H1 (cell line): ENCODE results near the gene CDC42BPB. TPM values are rescaled to one million over a fixed set of nuclear protein-coding genes. Genes with fewer than 3 reads are reported as not detected.

Experiments used
- CTCF ChIA-PET: fragments of 300-600 bp; sonication (Branson Sonifier 250); formaldehyde crosslinking; loops from one replicate; lab custom pipeline; 2021; ENCODE audit not compliant: partially characterized antibody; lab: Charles Lee
- POLR2A ChIA-PET: fragments of 300-600 bp; sonication (Branson Sonifier 250); formaldehyde crosslinking; loops from one replicate; lab custom pipeline; 2021; ENCODE audit warnings: inconsistent platforms; ENCODE audit not compliant: partially characterized antibody; lab: Charles Lee
- DNase-seq, 2 experiments: peaks; one replicate each; pipeline versions ENCODE4 v3.0.0 to v3.0.0-alpha.2; 2010 to 2022; ENCODE audit warnings: low spot score in 2 of 2, low read depth in 1 of 2, mixed read lengths in 1 of 2
- FAIRE-seq: peaks from 2 replicates; lab custom pipeline; 2011; peaks lifted over from hg19 to GRCh38; lab: Jason Lieb, UNC
- H2AFZ ChIP-seq: 2 replicates; pipeline ENCODE4 v1.8.1; 2012; ENCODE audit warnings: low read length, inconsistent platforms
- H2AK5ac ChIP-seq: 2 replicates; pipeline ENCODE4 v1.6.1; 2013; ENCODE audit warnings: low read depth, low read length
- H2BK120ac ChIP-seq: replicated peaks from 2 replicates; pipeline ENCODE3; 2013; ENCODE audit warnings: low read depth, low read length, inconsistent platforms
- H2BK12ac ChIP-seq: 2 replicates; pipeline ENCODE4 v1.6.1; 2013; ENCODE audit warnings: low read depth, low read length
- H2BK15ac ChIP-seq: 2 replicates; pipeline ENCODE4 v1.6.1; 2013; ENCODE audit warnings: low read length
- H2BK20ac ChIP-seq: 2 replicates; pipeline ENCODE4 v1.6.1; 2013; ENCODE audit warnings: low read length
- H2BK5ac ChIP-seq: 2 replicates; pipeline ENCODE4 v1.6.1; 2013; ENCODE audit warnings: low read depth, low read length
- H3K14ac ChIP-seq: 2 replicates; pipeline ENCODE4 v1.6.1; 2013; ENCODE audit warnings: inconsistent platforms; ENCODE audit not compliant: insufficient read length
- H3K18ac ChIP-seq: 2 replicates; pipeline ENCODE4 v1.6.1; 2013; ENCODE audit warnings: low read length; ENCODE audit errors: extremely low read depth
- H3K23ac ChIP-seq: 2 replicates; pipeline ENCODE4 v1.6.1; 2013; ENCODE audit warnings: inconsistent platforms; ENCODE audit not compliant: insufficient read length
- H3K23me2 ChIP-seq: 2 replicates; pipeline ENCODE4 v1.6.1; 2013; ENCODE audit warnings: low read depth, low read length
- H3K27ac ChIP-seq: 2 replicates; pipeline ENCODE4 v1.6.1; 2011; ENCODE audit warnings: low read depth, low read length, inconsistent platforms
- H3K27me3 ChIP-seq, 4 experiments: replicated peaks in 1 of 4; 1 replicate in 1 of 4; 2 replicates in 3 of 4; pipeline versions ENCODE4 v1.6.1 to v1.8.1; 2011 to 2013; ENCODE audit warnings: low read length in 3 of 4, mild to moderate bottlenecking in 3 of 4, inconsistent platforms in 2 of 4, mixed read lengths in 2 of 4, moderate library complexity in 1 of 4; ENCODE audit not compliant: control insufficient read depth in 3 of 4, insufficient read depth in 3 of 4; ENCODE audit errors: extremely low read depth in 1 of 4
- H3K36me3 ChIP-seq, 4 experiments: 2 replicates each; pipeline versions ENCODE4 v1.6.1 to v1.8.1; 2011 to 2013; ENCODE audit warnings: mild to moderate bottlenecking in 4 of 4, low read length in 3 of 4, moderate library complexity in 2 of 4, control low read depth in 1 of 4, inconsistent platforms in 1 of 4; ENCODE audit not compliant: insufficient read depth in 4 of 4, control insufficient read depth in 2 of 4
- H3K4ac ChIP-seq: replicated peaks from 2 replicates; pipeline ENCODE3; 2013; ENCODE audit warnings: low read length, low read depth, mixed read lengths, inconsistent platforms; ENCODE audit not compliant: insufficient read length
- H3K4me1 ChIP-seq, 4 experiments: replicated peaks in 1 of 4; 1 replicate in 1 of 4; 2 replicates in 3 of 4; pipeline versions ENCODE4 v1.6.1 to v1.8.1; 2011 to 2013; ENCODE audit warnings: low read length in 3 of 4, inconsistent platforms in 2 of 4, mixed read lengths in 1 of 4; ENCODE audit not compliant: insufficient read depth in 4 of 4, control insufficient read depth in 3 of 4
- H3K4me2 ChIP-seq, 2 experiments: 2 replicates each; pipeline versions ENCODE4 v1.6.1 to v1.8.1; 2011 to 2013; ENCODE audit warnings: low read depth in 2 of 2, low read length in 2 of 2, control low read depth in 1 of 2, inconsistent platforms in 1 of 2, mild to moderate bottlenecking in 1 of 2; ENCODE audit not compliant: insufficient read depth in 1 of 2
- H3K4me3 ChIP-seq, 4 experiments: fragments of 200-600, 300-600 bp in 1 of 4; sonication (generic), shearing (Covaris generic), sonication (Bioruptor Twin) in 1 of 4; 2 replicates each; pipeline versions ENCODE4 v1.5.1 to v1.8.1; 2011 to 2016; ENCODE audit warnings: low read length in 4 of 4, low read depth in 3 of 4, control low read depth in 2 of 4, inconsistent platforms in 2 of 4, mild to moderate bottlenecking in 2 of 4, mixed read lengths in 1 of 4, moderate library complexity in 1 of 4; ENCODE audit not compliant: insufficient read depth in 2 of 4; ENCODE audit errors: extremely low read depth in 1 of 4
- H3K56ac ChIP-seq: replicated peaks from 2 replicates; pipeline ENCODE3; 2013; ENCODE audit warnings: low read depth, mild to moderate bottlenecking, mixed read lengths, low read length, inconsistent platforms; ENCODE audit not compliant: insufficient read length
- H3K79me1 ChIP-seq: 2 replicates; pipeline ENCODE4 v1.6.1; 2013; ENCODE audit warnings: low read depth, low read length, control low read depth
- H3K79me2 ChIP-seq, 2 experiments: 2 replicates each; pipeline versions ENCODE4 v1.6.1 to v1.8.1; 2012 to 2013; ENCODE audit warnings: low read length in 2 of 2, mild to moderate bottlenecking in 2 of 2, inconsistent platforms in 1 of 2; ENCODE audit not compliant: insufficient read depth in 2 of 2, control insufficient read depth in 1 of 2
- H3K9ac ChIP-seq, 4 experiments: replicated peaks in 1 of 4; 1 replicate in 1 of 4; 2 replicates in 3 of 4; pipeline versions ENCODE4 v1.6.1 to v1.8.1; 2011 to 2013; ENCODE audit warnings: low read depth in 3 of 4, low read length in 3 of 4, control low read depth in 2 of 4, mild to moderate bottlenecking in 2 of 4, moderate library complexity in 2 of 4, inconsistent platforms in 1 of 4; ENCODE audit errors: extremely low read depth in 1 of 4
- H3K9me3 ChIP-seq, 2 experiments: 2 replicates each; pipeline versions ENCODE4 v1.6.1 to v1.8.1; 2012 to 2013; ENCODE audit warnings: mild to moderate bottlenecking in 2 of 2, moderate library complexity in 2 of 2, control low read depth in 1 of 2, inconsistent platforms in 1 of 2, low read depth in 1 of 2, low read length in 1 of 2, mixed read lengths in 1 of 2; ENCODE audit not compliant: insufficient read depth in 2 of 2
- H4K20me1 ChIP-seq, 2 experiments: replicated peaks in 1 of 2; 2 replicates each; pipeline versions ENCODE3 to v1.8.1; 2011 to 2013; ENCODE audit warnings: inconsistent platforms in 2 of 2, low read length in 2 of 2, mild to moderate bottlenecking in 1 of 2; ENCODE audit not compliant: insufficient read depth in 2 of 2, control insufficient read depth in 1 of 2
- H4K5ac ChIP-seq: 2 replicates; pipeline ENCODE4 v1.6.1; 2013; ENCODE audit warnings: low read length, low read depth, mixed read lengths, inconsistent platforms; ENCODE audit not compliant: insufficient read length
- H4K8ac ChIP-seq: 2 replicates; pipeline ENCODE4 v1.8.0; 2013; ENCODE audit warnings: mild to moderate bottlenecking, moderate library complexity, low read length, inconsistent platforms; ENCODE audit not compliant: insufficient read depth; ENCODE audit errors: extremely low read depth
- H4K91ac ChIP-seq: replicated peaks from 2 replicates; pipeline ENCODE3; 2013; ENCODE audit warnings: low read length, mixed read lengths, inconsistent platforms; ENCODE audit not compliant: insufficient read length
- CBX5 ChIP-seq: fragments of 300-800, 300-1000 bp; sonication (generic); IDR thresholded peaks from 2 replicates; pipeline ENCODE4 v1.7.1; 2016; ENCODE audit warnings: antibody characterized with exemption, low read length, low read depth
- CEBPB ChIP-seq: IDR thresholded peaks from 2 replicates; pipeline ENCODE4 v1.6.1; 2012; ENCODE audit warnings: low read depth, low read length
- CHD1 ChIP-seq: IDR thresholded peaks from 2 replicates; pipeline ENCODE4 v1.6.1; 2012; ENCODE audit warnings: low read depth, low read length, improper control_type of control experiment
- CHD2 ChIP-seq: IDR thresholded peaks from 2 replicates; pipeline ENCODE4 v1.6.1; 2012; ENCODE audit warnings: low read length, improper control_type of control experiment
- POU5F1 ChIP-seq: IDR thresholded peaks from 2 replicates; pipeline ENCODE4 v1.6.1; 2011; ENCODE audit warnings: low read depth, mild to moderate bottlenecking, low read length, moderate library complexity
- RXRA ChIP-seq: IDR thresholded peaks from 2 replicates; pipeline ENCODE4 v1.6.1; 2011; ENCODE audit warnings: low read depth, mild to moderate bottlenecking, low read length, moderate library complexity; ENCODE audit not compliant: insufficient read depth
- SAP30 ChIP-seq: fragments of 300-600 bp; sonication (generic); IDR thresholded peaks from 2 replicates; pipeline ENCODE4 v1.7.1; 2012; ENCODE audit warnings: low read length, moderate library complexity, mild to moderate bottlenecking, inconsistent platforms; ENCODE audit not compliant: insufficient read depth, insufficient replicate concordance
- TBP ChIP-seq: IDR thresholded peaks from 2 replicates; pipeline ENCODE4 v1.6.1; 2011; ENCODE audit warnings: low read depth, low read length, improper control_type of control experiment
- YY1 ChIP-seq: IDR thresholded peaks from 2 replicates; pipeline ENCODE4 v1.6.1; 2011; ENCODE audit warnings: low read depth, mild to moderate bottlenecking, low read length
- WGBS, 2 experiments: shearing (Covaris generic) in 1 of 2; methylation state at CpG; one replicate each; pipeline versions ENCODE4 v1.1.6 to v1.1.7; 2013 to 2015; ENCODE audit warnings: low lambda C conversion rate in 2 of 2, mixed read lengths in 2 of 2, inconsistent platforms in 1 of 2, low coverage in 1 of 2, missing lambda C conversion rate in 1 of 2; ENCODE audit not compliant: insufficient replicate concordance in 2 of 2, insufficient coverage in 1 of 2, insufficient read length in 1 of 2; ENCODE audit errors: extremely low coverage in 1 of 2, missing lambda C conversion rate in 1 of 2; 5-methylcytosine and 5-hydroxymethylcytosine counted together
- polyA plus RNA-seq, 7 experiments: library from polyadenylated mRNA; depleted of rRNA in 3 of 7; stranded (reverse) in 5 of 7; unstranded in 2 of 7; fragments of >200 nt in 5 of 7; fragments of 200-250 nt in 2 of 7; gene quantifications; 1 replicate in 5 of 7; 2 replicates in 1 of 7; 4 replicates in 1 of 7; pipeline versions ENCODE4 v1.2.1 to v1.2.3, GENCODE V29; 2011 to 2013; ENCODE audit warnings: missing spikeins in 2 of 7, mixed read lengths in 2 of 7
- total RNA-seq: library from RNA; stranded (reverse); fragmentation: NEBNext Ultra II Directional; extraction: Animal tissue kit (Norgen Biotek cat#: 25700); gene quantifications from 2 replicates; pipeline ENCODE4 v1.2.1, GENCODE V29; 2021
- TF ChIP-seq, protein P1 (sequence below), 3 experiments: IDR thresholded peaks; 1 replicate in 2 of 3; 2 replicates in 1 of 3; pipeline versions ENCODE4 v1.5.1 to v1.6.1; 2011; ENCODE audit warnings: low read length in 3 of 3, mild to moderate bottlenecking in 3 of 3, inconsistent platforms in 2 of 3, low read depth in 1 of 3, moderate library complexity in 1 of 3; ENCODE audit not compliant: insufficient read depth in 1 of 3; ENCODE audit errors: control extremely low read depth in 1 of 3

The CDC42BPB gene
- total and polyA plus RNA-seq, 2 of the 8 experiments (the other 6 are each of a cell fraction or from before 2014, with no cell fraction given), result 51.2 to 88.2 TPM

DNA sequence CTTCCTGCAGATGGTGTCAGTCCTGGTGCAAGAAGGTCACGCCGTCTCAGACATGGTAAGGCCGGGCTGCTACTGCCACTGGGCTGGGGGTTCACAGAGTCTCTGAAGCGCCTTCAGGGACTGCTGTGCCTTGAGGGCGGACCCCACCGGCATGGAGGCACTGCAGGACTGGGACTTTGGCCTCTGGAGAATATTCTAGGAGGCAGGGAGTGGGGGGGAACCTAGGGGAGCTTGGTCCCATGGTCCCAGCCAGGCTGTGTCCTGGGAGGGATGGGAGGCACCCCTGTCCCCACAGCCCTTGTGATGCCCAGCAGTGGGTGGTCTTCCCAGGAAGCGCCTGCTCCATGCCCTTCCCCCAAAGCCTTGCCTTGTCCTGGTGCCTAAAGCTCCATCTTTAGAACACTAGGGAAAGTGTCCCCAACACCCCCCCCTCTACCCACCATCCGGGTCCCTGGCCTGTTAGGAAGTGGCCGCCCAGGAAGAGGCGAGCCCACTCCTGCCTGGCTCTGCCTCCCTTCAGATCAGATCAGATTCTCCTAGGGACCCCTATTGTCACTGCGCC is 133.3 kb downstream of the CDC42BPB start:
- H4K91ac ChIP-seq, result no peak overlapping the region
- H3K27me3 ChIP-seq, result peaks cover 28 to 73% (median 59%) of the 10 kb centered on the region in 4 experiments; a peak in 6 of 7 replicates
- H2BK15ac ChIP-seq, result no peak overlapping the region
- no peak overlapping the region for H2BK120ac ChIP-seq
- H3K14ac ChIP-seq, result no peak overlapping the region
- H2BK20ac ChIP-seq, result no peak overlapping the region
- H3K56ac ChIP-seq, result no peak overlapping the region
- peaks cover 0 to 2% (median 0%) of the 10 kb centered on the region in 4 experiments; a peak in 1 of 8 replicates for H3K36me3 ChIP-seq
- POLR2A ChIA-PET, result interaction anchor here (0.9 to 1.0 kb wide), 3 partner anchors 12 to 408 kb away, joined by 3 to 5 read pairs (median 3); no protein-coding TSS in a partner anchor
- no peak overlapping the region for H3K27ac ChIP-seq
- CTCF ChIA-PET, result interaction anchor here (0.6 to 2.7 kb wide), 13 partner anchors 10 to 345 kb away, joined by 3 to 17 read pairs (median 3); no protein-coding TSS in a partner anchor
- H4K8ac ChIP-seq, result peak overlapping the region; percentile 20; the same call in 1 of the 2 replicates
- peaks cover 46% of the 10 kb centered on the region; the same call in 1 of the 2 replicates for H3K23me2 ChIP-seq
- H4K20me1 ChIP-seq, result peaks cover 0 to 18% of the 10 kb centered on the region in 2 experiments
- H3K4ac ChIP-seq, result no peak overlapping the region
- no peak overlapping the region for H2AK5ac ChIP-seq
- H3K4me2 ChIP-seq, result peak overlapping the region; percentile 67 to 79
- H3K9ac ChIP-seq, result no peak overlapping the region
- DNase-seq, result no peak
- H3K18ac ChIP-seq, result no peak overlapping the region; the same call in 1 of the 2 replicates
- H3K79me1 ChIP-seq, result no peaks in the 10 kb centered on the region
- H3K4me3 ChIP-seq, result peak overlapping the region in 3 of 4 experiments; percentile 27 to 56 (median 40); a peak in 4 of 8 replicates
- H2BK12ac ChIP-seq, result no peak overlapping the region
- 65% methylated on average over 10 of the region's 11 CpGs; no CpG with 5 or more reads in 1 of the 2 experiments for WGBS, 2 experiments
- H2BK5ac ChIP-seq, result no peak overlapping the region
- FAIRE-seq, result no peak
- H3K23ac ChIP-seq, result no peak overlapping the region
- H3K79me2 ChIP-seq, result no peaks in the 10 kb centered on the region
- no peak overlapping the region for H2AFZ ChIP-seq
- no peaks in the 10 kb centered on the region; a peak in 1 of 4 replicates for H3K9me3 ChIP-seq
- H4K5ac ChIP-seq, result no peak overlapping the region
- peaks cover 5 to 27% (median 14%) of the 10 kb centered on the region in 4 experiments for H3K4me1 ChIP-seq
- no peak for TF ChIP-seq POU5F1
- TF ChIP-seq TBP, result no peak
- TF ChIP-seq, protein P1, sequence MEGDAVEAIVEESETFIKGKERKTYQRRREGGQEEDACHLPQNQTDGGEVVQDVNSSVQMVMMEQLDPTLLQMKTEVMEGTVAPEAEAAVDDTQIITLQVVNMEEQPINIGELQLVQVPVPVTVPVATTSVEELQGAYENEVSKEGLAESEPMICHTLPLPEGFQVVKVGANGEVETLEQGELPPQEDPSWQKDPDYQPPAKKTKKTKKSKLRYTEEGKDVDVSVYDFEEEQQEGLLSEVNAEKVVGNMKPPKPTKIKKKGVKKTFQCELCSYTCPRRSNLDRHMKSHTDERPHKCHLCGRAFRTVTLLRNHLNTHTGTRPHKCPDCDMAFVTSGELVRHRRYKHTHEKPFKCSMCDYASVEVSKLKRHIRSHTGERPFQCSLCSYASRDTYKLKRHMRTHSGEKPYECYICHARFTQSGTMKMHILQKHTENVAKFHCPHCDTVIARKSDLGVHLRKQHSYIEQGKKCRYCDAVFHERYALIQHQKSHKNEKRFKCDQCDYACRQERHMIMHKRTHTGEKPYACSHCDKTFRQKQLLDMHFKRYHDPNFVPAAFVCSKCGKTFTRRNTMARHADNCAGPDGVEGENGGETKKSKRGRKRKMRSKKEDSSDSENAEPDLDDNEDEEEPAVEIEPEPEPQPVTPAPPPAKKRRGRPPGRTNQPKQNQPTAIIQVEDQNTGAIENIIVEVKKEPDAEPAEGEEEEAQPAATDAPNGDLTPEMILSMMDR (IDR thresholded peaks at IDR 0.05; ENCODE audit: control extremely low read depth in 1 of 3, insufficient read depth in 1 of 3, low read depth in 1 of 3, low read length in 3 of 3), result no peak
- no peak for TF ChIP-seq SAP30
- TF ChIP-seq YY1, result no peak
- TF ChIP-seq RXRA, result no peak
- no peak for TF ChIP-seq CEBPB
- no peak for TF ChIP-seq CBX5
- no peak for TF ChIP-seq CHD1
- no peak for TF ChIP-seq CHD2
